GM19351 (cell line): ENCODE results near the gene FOXK1.

Experiments
- ATAC-seq: cut with Tn5 transposase; IDR thresholded peaks from one replicate; pipeline ENCODE4 v1.9.1; 2021; ENCODE audit warnings: mild to moderate bottlenecking, moderate library complexity; ENCODE audit not compliant: unreplicated experiment

The FOXK1 gene

GRCh38 chr7:4762121-4763055 is 80.3 kb downstream of the FOXK1 start:
- ATAC-seq: no peak

- no peak for ATAC-seq
Observed at GRCh38 chr7:4763091-4763793, 81.1 kb downstream of the FOXK1 start.

GRCh38 chr7:4763794-4764185 is 81.7 kb downstream of the FOXK1 start:
- no peak for ATAC-seq

GRCh38 chr7:4764402-4765007 is 82.4 kb downstream of the FOXK1 start:
- no peak for ATAC-seq

GRCh38 chr7:4765776-4766490 is 83.8 kb downstream of the FOXK1 start:
- ATAC-seq: no peak

- ATAC-seq: no peak
Observed at GRCh38 chr7:4766666-4767519, 84.8 kb downstream of the FOXK1 start.

- ATAC-seq: no peak
Observed at GRCh38 chr7:4768597-4769569, 86.8 kb downstream of the FOXK1 start.

- no peak for ATAC-seq
Observed at GRCh38 chr7:4769761-4770160, 87.7 kb downstream of the FOXK1 start.

GRCh38 chr7:4770886-4771285 is 88.8 kb downstream of the FOXK1 start:
- no peak for ATAC-seq

GRCh38 chr7:4771737-4772136 is 89.6 kb downstream of the FOXK1 start:
- ATAC-seq: no peak

- no peak for ATAC-seq
Observed at GRCh38 chr7:4772306-4772705, 90.2 kb downstream of the FOXK1 start.

- ATAC-seq: no peak
Observed at GRCh38 chr7:4774007-4774406, 91.9 kb downstream of the FOXK1 start.

GRCh38 chr7:4774658-4775249 is 92.7 kb downstream of the FOXK1 start:
- peak; percentile 30 for ATAC-seq

- peak; percentile 89 for ATAC-seq
Observed at GRCh38 chr7:4775250-4775847, 93.3 kb downstream of the FOXK1 start, which contains the start of gene AP5Z1. AP5Z1 (plus strand) TSS chr7:4775623; CDS start chr7:4775716, 93 bp downstream.

GRCh38 chr7:4775848-4776623 is 93.9 kb downstream of the FOXK1 start:
- peak; percentile 10 for ATAC-seq

- no peak for ATAC-seq
Observed at GRCh38 chr7:4779118-4779517, 97.0 kb downstream of the FOXK1 start.

GRCh38 chr7:4781366-4782069 is 99.4 kb downstream of the FOXK1 start:
- ATAC-seq: no peak
